Vagina (tissue), 2 donors: ENCODE measurements around the gene NTNG1.

ENCODE experiments used
- CTCF ChIP-seq, 3 experiments: fragments of 450-650 bp in 2 of 3; fragments of 200-600 bp in 1 of 3; sonication (generic) in 1 of 3; IDR thresholded peaks; one replicate each; pipeline ENCODE4 v1.5.1; 2017 to 2019; ENCODE audit warnings: antibody characterized with exemption in 3 of 3, mild to moderate bottlenecking in 2 of 3, moderate library complexity in 2 of 3
- POLR2AphosphoS5 ChIP-seq, 2 donors: sonication (generic); formaldehyde crosslinking; IDR thresholded peaks; one replicate each; pipeline ENCODE4 v1.9.0; 2017; ENCODE audit warnings: antibody characterized with exemption in 2 of 2, mild to moderate bottlenecking in 2 of 2, low read depth in 1 of 2; ENCODE audit not compliant: insufficient read depth in 1 of 2

- TF ChIP-seq POLR2AphosphoS5 (IDR thresholded peaks at IDR 0.05; ENCODE audit: insufficient read depth in 1 of 2, low read depth in 1 of 2) (no peak), CTCF (IDR thresholded peaks at IDR 0.05) (no peak)
Observed at GRCh38 chr1:107510347-107510746, 369.5 kb downstream of the NTNG1 start.
